DMS79 (cell line): ENCODE data around the gene SERPINF2.
"Not testable (repeated sequence)": the region's sequence is repeated elsewhere in the genome, so short reads cannot be mapped to it uniquely, and the experiment has no call there.

Experiments used
- DNase-seq: peaks from one replicate; lab custom pipeline; 2025; lab: John Stamatoyannopoulos, UW

SERPINF2 gene

GRCh38 chr17:1735418-1735817, 7.3 kb upstream of the SERPINF2 start:
- no peak for DNase-seq

GRCh38 chr17:1735834-1736347, 6.8 kb upstream of the SERPINF2 start:
- no peak for DNase-seq

- DNase-seq = no peak
These were observed 6.1 kb upstream of the SERPINF2 start for GRCh38 chr17:1736348-1737281.

GRCh38 chr17:1737531-1738291, 5.0 kb upstream of the SERPINF2 start:
- no peak for DNase-seq

- not testable (repeated sequence) for DNase-seq
These were observed 772 bp upstream of the SERPINF2 start for GRCh38 chr17:1741899-1742298.

GRCh38 chr17:1743088-1743439, 393 bp downstream of the SERPINF2 start:
- no peak for DNase-seq

GRCh38 chr17:1744551-1745512, 2.2 kb downstream of the SERPINF2 start:
- no peak for DNase-seq

GRCh38 chr17:1745513-1746020, 2.9 kb downstream of the SERPINF2 start:
- no peak for DNase-seq

GRCh38 chr17:1746975-1747543, 4.4 kb downstream of the SERPINF2 start:
- no peak for DNase-seq

- DNase-seq = no peak
These were observed 8.0 kb downstream of the SERPINF2 start for GRCh38 chr17:1750628-1751027.

- DNase-seq = no peak
These were observed 10.0 kb downstream of the SERPINF2 start for GRCh38 chr17:1752425-1753262.

- DNase-seq = no peak
These were observed 11.2 kb downstream of the SERPINF2 start for GRCh38 chr17:1753767-1754429.

- no peak for DNase-seq
These were observed 11.9 kb downstream of the SERPINF2 start for GRCh38 chr17:1754430-1755112.

- peak; percentile 40 for DNase-seq
These were observed 12.7 kb downstream of the SERPINF2 start for GRCh38 chr17:1755252-1755826.

- no peak for DNase-seq
These were observed 13.2 kb downstream of the SERPINF2 start for GRCh38 chr17:1755827-1756262.

GRCh38 chr17:1758807-1759206, 16.1 kb downstream of the SERPINF2 start:
- DNase-seq = no peak

- no peak for DNase-seq
These were observed 16.9 kb downstream of the SERPINF2 start for GRCh38 chr17:1759529-1759928.

- DNase-seq = no peak
These were observed 19.7 kb downstream of the SERPINF2 start for GRCh38 chr17:1762233-1762900.
